ENCODE results near the gene ADGRE1.

The ADGRE1 gene

GRCh38 chr19:6890938-6891337 is 3.6 kb downstream of the ADGRE1 start:
- Histone ChIP-seq H3K36me3 (ENCODE audit: insufficient read depth, low read length) (no peaks in the 10 kb centered on the region), H3K27me3 (ENCODE audit: insufficient read depth, low read length) (no peaks in the 10 kb centered on the region; the same call in 1 of the 2 replicates), H3K4me3 (ENCODE audit: low read depth, low read length, poor library complexity, severe bottlenecking) (no peak overlapping the region), H3K9ac (ENCODE audit: low read length) (no peak overlapping the region), H3K79me2 (ENCODE audit: insufficient read depth, low read length) (no peaks in the 10 kb centered on the region), H2AFZ (ENCODE audit: low read length) (no peak overlapping the region), H4K20me1 (ENCODE audit: insufficient read depth, low read length) (no peaks in the 10 kb centered on the region), H3K9me2 (ENCODE audit: low read depth, low read length) (no peaks in the 10 kb centered on the region), H3K4me1 (ENCODE audit: insufficient read depth, low read length, severe bottlenecking) (no peaks in the 10 kb centered on the region), H3F3A (ENCODE audit: insufficient read depth, low read length) (no peaks in the 10 kb centered on the region), H3K9me3 (ENCODE audit: low read length) (no peaks in the 10 kb centered on the region), H3K27ac (ENCODE audit: low read depth, low read length, poor library complexity, severe bottlenecking) (no peak overlapping the region), H3K4me2 (ENCODE audit: low read length) (no peak overlapping the region)
- TF ChIP-seq EZH2 (IDR thresholded peaks at IDR 0.05; ENCODE audit: borderline replicate concordance, low read length) (no peak), CTCF (IDR thresholded peaks at IDR 0.05; ENCODE audit: low read length) (no peak)

GRCh38 chr19:6891761-6892385 is 4.5 kb downstream of the ADGRE1 start:
- H3K4me3 ChIP-seq (ENCODE audit: low read depth, low read length, poor library complexity, severe bottlenecking): no peak overlapping the region
- no peaks in the 10 kb centered on the region for H3K36me3 ChIP-seq (ENCODE audit: insufficient read depth, low read length)
- no peak overlapping the region for H2AFZ ChIP-seq (ENCODE audit: low read length)
- H3F3A ChIP-seq (ENCODE audit: insufficient read depth, low read length): no peaks in the 10 kb centered on the region
- no peaks in the 10 kb centered on the region for H3K79me2 ChIP-seq (ENCODE audit: insufficient read depth, low read length)
- H4K20me1 ChIP-seq (ENCODE audit: insufficient read depth, low read length): no peaks in the 10 kb centered on the region
- H3K4me1 ChIP-seq (ENCODE audit: insufficient read depth, low read length, severe bottlenecking): no peaks in the 10 kb centered on the region
- H3K9me2 ChIP-seq (ENCODE audit: low read depth, low read length): no peaks in the 10 kb centered on the region
- H3K9ac ChIP-seq (ENCODE audit: low read length): no peak overlapping the region
- TF ChIP-seq CTCF (IDR thresholded peaks at IDR 0.05; ENCODE audit: low read length) (no peak), EZH2 (IDR thresholded peaks at IDR 0.05; ENCODE audit: borderline replicate concordance, low read length) (no peak)
- no peaks in the 10 kb centered on the region; the same call in 1 of the 2 replicates for H3K27me3 ChIP-seq (ENCODE audit: insufficient read depth, low read length)
- no peak overlapping the region for H3K4me2 ChIP-seq (ENCODE audit: low read length)
- no peak overlapping the region for H3K27ac ChIP-seq (ENCODE audit: low read depth, low read length, poor library complexity, severe bottlenecking)
- H3K9me3 ChIP-seq (ENCODE audit: low read length): no peaks in the 10 kb centered on the region

- Histone ChIP-seq H3K79me2 (ENCODE audit: insufficient read depth, low read length) (no peaks in the 10 kb centered on the region), H3K4me3 (ENCODE audit: low read depth, low read length, poor library complexity, severe bottlenecking) (no peak overlapping the region), H4K20me1 (ENCODE audit: insufficient read depth, low read length) (no peaks in the 10 kb centered on the region), H3K9ac (ENCODE audit: low read length) (no peak overlapping the region), H3K9me2 (ENCODE audit: low read depth, low read length) (no peaks in the 10 kb centered on the region), H3K9me3 (ENCODE audit: low read length) (no peaks in the 10 kb centered on the region), H3K27me3 (ENCODE audit: insufficient read depth, low read length) (no peaks in the 10 kb centered on the region; the same call in 1 of the 2 replicates), H3F3A (ENCODE audit: insufficient read depth, low read length) (no peaks in the 10 kb centered on the region), H3K4me2 (ENCODE audit: low read length) (no peak overlapping the region), H2AFZ (ENCODE audit: low read length) (no peak overlapping the region), H3K27ac (ENCODE audit: low read depth, low read length, poor library complexity, severe bottlenecking) (no peak overlapping the region), H3K4me1 (ENCODE audit: insufficient read depth, low read length, severe bottlenecking) (no peaks in the 10 kb centered on the region), H3K36me3 (ENCODE audit: insufficient read depth, low read length) (no peaks in the 10 kb centered on the region)
- no peak for TF ChIP-seq CTCF (IDR thresholded peaks at IDR 0.05; ENCODE audit: low read length)
- TF ChIP-seq EZH2 (IDR thresholded peaks at IDR 0.05; ENCODE audit: borderline replicate concordance, low read length): no peak
Observed at GRCh38 chr19:6894313-6894712, 6.9 kb downstream of the ADGRE1 start.
